ENCODE measurements around the gene KSR1. TPM values are rescaled to one million over a fixed set of nuclear protein-coding genes. Genes with fewer than 3 reads are reported as not detected.
A peak's percentile ranks its signal among the peaks of the same experiment; 100 is the strongest.

Gene KSR1
- total RNA-seq, 1 experiment from 2014 or later = 4.5 TPM

DNA sequence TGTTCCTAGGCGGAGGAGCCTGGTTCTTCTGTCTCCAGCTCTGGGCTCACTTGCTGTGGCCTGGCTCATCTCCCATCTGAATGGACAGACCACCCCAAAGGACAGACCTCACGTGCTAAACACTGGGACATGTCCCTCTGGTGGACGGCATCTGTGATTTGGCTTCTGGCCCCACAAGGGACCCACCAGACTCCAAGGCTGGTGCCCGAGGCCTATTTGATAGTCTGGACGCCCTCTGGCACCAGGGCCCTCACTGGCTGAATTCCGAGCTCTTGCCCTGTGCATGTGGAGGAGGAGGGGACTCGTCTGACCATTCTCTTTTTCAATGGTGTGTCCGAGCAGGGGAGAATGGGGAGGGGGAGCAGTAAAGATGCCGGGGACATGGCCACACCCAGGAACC, 112.0 kb downstream of the KSR1 start:
- TF ChIP-seq, protein P1, sequence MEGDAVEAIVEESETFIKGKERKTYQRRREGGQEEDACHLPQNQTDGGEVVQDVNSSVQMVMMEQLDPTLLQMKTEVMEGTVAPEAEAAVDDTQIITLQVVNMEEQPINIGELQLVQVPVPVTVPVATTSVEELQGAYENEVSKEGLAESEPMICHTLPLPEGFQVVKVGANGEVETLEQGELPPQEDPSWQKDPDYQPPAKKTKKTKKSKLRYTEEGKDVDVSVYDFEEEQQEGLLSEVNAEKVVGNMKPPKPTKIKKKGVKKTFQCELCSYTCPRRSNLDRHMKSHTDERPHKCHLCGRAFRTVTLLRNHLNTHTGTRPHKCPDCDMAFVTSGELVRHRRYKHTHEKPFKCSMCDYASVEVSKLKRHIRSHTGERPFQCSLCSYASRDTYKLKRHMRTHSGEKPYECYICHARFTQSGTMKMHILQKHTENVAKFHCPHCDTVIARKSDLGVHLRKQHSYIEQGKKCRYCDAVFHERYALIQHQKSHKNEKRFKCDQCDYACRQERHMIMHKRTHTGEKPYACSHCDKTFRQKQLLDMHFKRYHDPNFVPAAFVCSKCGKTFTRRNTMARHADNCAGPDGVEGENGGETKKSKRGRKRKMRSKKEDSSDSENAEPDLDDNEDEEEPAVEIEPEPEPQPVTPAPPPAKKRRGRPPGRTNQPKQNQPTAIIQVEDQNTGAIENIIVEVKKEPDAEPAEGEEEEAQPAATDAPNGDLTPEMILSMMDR (IDR thresholded peaks at IDR 0.05; ENCODE audit: unreplicated experiment) = no peak
- Mint-ChIP-seq H3K9me3 (ENCODE audit: low read depth, unreplicated experiment) (no peaks in the 10 kb centered on the region), H3K27me3 (ENCODE audit: unreplicated experiment) (no peaks in the 10 kb centered on the region), H3K4me1 (ENCODE audit: low read depth, unreplicated experiment) (no peaks in the 10 kb centered on the region), H3K27ac (ENCODE audit: unreplicated experiment) (no peak overlapping the region), H3K4me3 (ENCODE audit: low read depth, unreplicated experiment) (no peak overlapping the region), H3K36me3 (ENCODE audit: insufficient read depth, unreplicated experiment) (no peaks in the 10 kb centered on the region)
- CTCF ChIA-PET = interaction anchor here (0.5 kb wide), 1 partner anchor 486 kb away, joined by 3 read pairs; no protein-coding TSS in a partner anchor
- no TSS peak for BruUV-seq (replicated peaks)
- no peak for DNase-seq
- intact Hi-C loops (cut with micrococcal nuclease; ENCODE audit: unreplicated experiment) = no loop called here

DNA sequence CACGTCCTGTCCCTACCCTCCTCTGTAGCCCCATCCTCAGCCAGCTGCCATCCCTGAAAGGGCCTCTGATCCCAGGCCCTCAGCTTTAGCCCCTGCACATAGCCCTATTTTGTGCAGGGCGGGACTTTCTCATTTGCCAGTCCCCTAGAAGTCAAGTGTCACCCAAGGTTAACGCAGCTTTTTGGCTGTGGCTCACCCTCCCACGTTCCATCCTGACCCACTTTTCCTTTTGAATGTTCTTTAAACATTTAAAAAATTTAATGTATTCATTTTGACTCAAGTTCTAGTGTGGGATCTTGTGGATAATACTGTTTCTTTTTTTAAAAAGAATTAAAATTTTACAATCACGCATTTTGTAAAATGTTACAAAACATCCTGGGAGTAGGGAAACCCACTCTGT, 112.6 kb downstream of the KSR1 start:
- Mint-ChIP-seq H3K27ac (ENCODE audit: unreplicated experiment) (no peak overlapping the region), H3K4me3 (ENCODE audit: low read depth, unreplicated experiment) (no peak overlapping the region), H3K36me3 (ENCODE audit: insufficient read depth, unreplicated experiment) (no peaks in the 10 kb centered on the region), H3K9me3 (ENCODE audit: low read depth, unreplicated experiment) (no peaks in the 10 kb centered on the region), H3K4me1 (ENCODE audit: low read depth, unreplicated experiment) (no peaks in the 10 kb centered on the region), H3K27me3 (ENCODE audit: unreplicated experiment) (no peaks in the 10 kb centered on the region)
- DNase-seq = no peak
- intact Hi-C loops (cut with micrococcal nuclease; ENCODE audit: unreplicated experiment) = no loop called here
- TF ChIP-seq, protein P1 (IDR thresholded peaks at IDR 0.05; ENCODE audit: unreplicated experiment) = no peak
- no TSS peak for BruUV-seq (replicated peaks)
- CTCF ChIA-PET = interaction anchor here (1.0 kb wide), 1 partner anchor 75 kb away, joined by 4 read pairs; no protein-coding TSS in a partner anchor

DNA sequence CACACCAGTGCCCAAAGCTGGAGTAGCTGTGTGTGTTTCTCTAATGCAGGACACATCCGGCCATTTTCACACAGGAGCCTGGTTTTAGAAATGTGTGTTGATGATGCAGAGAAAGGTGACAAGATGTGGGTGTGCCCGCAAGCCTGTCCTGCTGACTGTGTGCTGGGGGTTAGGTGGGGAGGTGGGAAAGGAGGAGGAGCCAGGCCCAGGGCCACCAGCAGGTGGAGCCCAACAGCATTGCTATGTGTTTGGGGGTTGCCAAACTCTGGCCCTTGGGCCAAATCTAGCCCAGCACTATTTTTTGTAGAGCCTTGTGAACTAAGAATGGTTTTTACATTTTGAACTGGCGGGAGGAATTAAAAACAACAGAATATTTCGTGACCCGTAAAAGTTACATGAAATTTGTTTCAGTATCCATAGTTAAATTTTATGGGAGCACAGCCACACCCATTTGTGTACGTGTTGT, 113.0 kb downstream of the KSR1 start:
- CTCF ChIA-PET = interaction anchor here (1.0 kb wide), 1 partner anchor 75 kb away, joined by 4 read pairs; no protein-coding TSS in a partner anchor
- no peaks in the 10 kb centered on the region for H3K4me1 Mint-ChIP-seq (ENCODE audit: low read depth, unreplicated experiment)
- H3K27me3 Mint-ChIP-seq (ENCODE audit: unreplicated experiment) = no peaks in the 10 kb centered on the region
- DNase-seq = peak; percentile 60
- H3K4me3 Mint-ChIP-seq (ENCODE audit: low read depth, unreplicated experiment) = no peak overlapping the region
- TF ChIP-seq, protein P1 (IDR thresholded peaks at IDR 0.05; ENCODE audit: unreplicated experiment) = peak; percentile 64
- no TSS peak for BruUV-seq (replicated peaks)
- H3K9me3 Mint-ChIP-seq (ENCODE audit: low read depth, unreplicated experiment) = no peaks in the 10 kb centered on the region
- H3K36me3 Mint-ChIP-seq (ENCODE audit: insufficient read depth, unreplicated experiment) = no peaks in the 10 kb centered on the region
- intact Hi-C loops (cut with micrococcal nuclease; ENCODE audit: unreplicated experiment) = no loop called here
- no peak overlapping the region for H3K27ac Mint-ChIP-seq (ENCODE audit: unreplicated experiment)

DNA sequence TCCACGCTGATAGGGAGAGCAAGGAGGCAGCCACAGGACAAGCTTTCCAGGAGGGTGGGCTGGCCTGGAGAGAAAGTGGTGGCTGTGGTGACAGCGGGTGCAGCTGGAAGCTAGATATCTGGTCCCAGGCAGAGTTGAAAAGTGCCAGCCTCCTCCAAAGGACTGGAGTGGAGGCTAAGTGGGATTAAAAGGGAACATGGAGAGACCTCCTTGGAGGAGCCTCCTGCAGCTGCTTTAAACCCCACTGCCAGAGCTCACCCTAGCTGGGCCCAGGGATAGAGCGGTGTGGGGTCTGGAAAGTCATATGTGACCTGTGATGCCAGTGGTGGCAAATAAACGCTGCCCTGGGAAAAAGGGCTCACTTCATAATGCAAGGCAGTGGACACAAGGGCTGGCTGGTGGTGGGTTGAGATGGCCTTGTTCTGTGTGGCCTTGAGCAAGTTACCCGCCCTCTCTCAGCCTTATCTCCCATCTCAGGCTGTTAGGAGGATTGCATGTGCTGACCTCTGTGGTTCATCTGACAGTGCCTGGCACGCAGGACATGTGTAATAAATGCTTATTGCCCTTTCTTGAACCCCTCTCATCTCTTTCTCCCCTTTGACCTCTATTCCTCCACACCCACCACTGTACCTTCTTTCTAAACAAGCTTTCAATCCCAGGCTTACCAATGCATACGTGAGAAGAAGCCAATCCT, 113.8 kb downstream of the KSR1 start:
- no peaks in the 10 kb centered on the region for H3K9me3 Mint-ChIP-seq (ENCODE audit: low read depth, unreplicated experiment)
- no peaks in the 10 kb centered on the region for H3K27me3 Mint-ChIP-seq (ENCODE audit: unreplicated experiment)
- no peaks in the 10 kb centered on the region for H3K4me1 Mint-ChIP-seq (ENCODE audit: low read depth, unreplicated experiment)
- DNase-seq = no peak
- TF ChIP-seq, protein P1 (IDR thresholded peaks at IDR 0.05; ENCODE audit: unreplicated experiment) = no peak
- CTCF ChIA-PET = interaction anchor here (0.6 kb wide), 1 partner anchor 8 kb away, joined by 3 read pairs; no protein-coding TSS in a partner anchor
- no TSS peak for BruUV-seq (replicated peaks)
- intact Hi-C loops (cut with micrococcal nuclease; ENCODE audit: unreplicated experiment) = no loop called here
- no peak overlapping the region for H3K4me3 Mint-ChIP-seq (ENCODE audit: low read depth, unreplicated experiment)
- no peaks in the 10 kb centered on the region for H3K36me3 Mint-ChIP-seq (ENCODE audit: insufficient read depth, unreplicated experiment)
- H3K27ac Mint-ChIP-seq (ENCODE audit: unreplicated experiment) = no peak overlapping the region
